Measurements from ENCODE around the gene BEND3. TPM values are rescaled to one million over a fixed set of nuclear protein-coding genes. Genes with fewer than 3 reads are reported as not detected.
"Not testable (repeated sequence)": the region's sequence is repeated elsewhere in the genome, so short reads cannot be mapped to it uniquely, and the experiment has no call there.

Gene BEND3
- total and polyA plus RNA-seq, 7 donors: 0.52 to 3.8 (median 1.7) TPM

GRCh38 chr6:107026965-107027364, 88.3 kb downstream of the BEND3 start:
- H3K36me3 ChIP-seq (ENCODE audit: insufficient read depth in 1 of 2, low read depth in 1 of 2): no peaks in the 10 kb centered on the region
- no peak overlapping the region for H3K4me3 ChIP-seq
- H3K27ac ChIP-seq: no peak overlapping the region
- intact Hi-C loops (cut with DNase I): loop anchor here in 1 of 2 donors (5.0 kb wide), 1 partner anchor 85 kb away; no protein-coding TSS in a partner anchor
- H3K9me3 ChIP-seq: no peaks in the 10 kb centered on the region
- WGBS, 3 donors: 92 to 94% (median 94%) methylated on average over 8 of the region's 8 CpGs
- TF ChIP-seq CTCF (IDR thresholded peaks at IDR 0.05): no peak
- no peaks in the 10 kb centered on the region for H3K27me3 ChIP-seq (ENCODE audit: insufficient read depth in 3 of 3, low read length in 2 of 3)
- H3K4me1 ChIP-seq: peaks cover 17% of the 10 kb centered on the region
- DNase-seq: no peak
- no peak for ATAC-seq

- no peak overlapping the region for H3K4me3 ChIP-seq
- H3K4me1 ChIP-seq: no peaks in the 10 kb centered on the region
- no peaks in the 10 kb centered on the region for H3K36me3 ChIP-seq (ENCODE audit: insufficient read depth in 1 of 2, low read depth in 1 of 2)
- TF ChIP-seq CTCF (IDR thresholded peaks at IDR 0.05): no peak
- WGBS, 3 donors: 55 to 66% (median 60%) methylated on average over 1 of the region's 1 CpG
- H3K27ac ChIP-seq: no peak overlapping the region
- no peaks in the 10 kb centered on the region for H3K9me3 ChIP-seq
- intact Hi-C loops (cut with DNase I): no loop called here
- no peak for DNase-seq
- H3K27me3 ChIP-seq (ENCODE audit: insufficient read depth in 3 of 3, low read length in 2 of 3): no peaks in the 10 kb centered on the region
- ATAC-seq: no peak
Measured at GRCh38 chr6:107021446-107022185, 93.7 kb downstream of the BEND3 start.

DNA sequence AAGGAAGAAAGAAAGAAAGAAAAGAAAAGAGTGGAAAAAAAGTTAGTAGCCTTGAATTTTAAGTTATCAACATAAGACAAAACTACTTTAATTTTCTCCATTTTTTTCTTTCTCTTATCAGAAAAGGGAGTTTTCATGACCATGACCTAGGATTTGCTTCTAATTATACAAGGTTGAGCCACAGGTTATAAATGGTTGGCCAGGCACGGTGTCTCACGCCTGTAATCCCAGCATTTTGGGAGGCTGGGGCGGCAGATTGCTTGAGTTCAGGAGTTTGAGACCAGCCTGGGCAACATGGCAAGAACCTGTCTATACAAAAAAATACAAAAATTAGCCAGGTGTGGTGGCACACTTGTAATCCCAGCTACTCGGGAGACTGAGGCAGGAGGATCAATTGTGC, 95.1 kb downstream of the BEND3 start:
- H3K36me3 ChIP-seq (ENCODE audit: insufficient read depth in 1 of 2, low read depth in 1 of 2): no peaks in the 10 kb centered on the region
- H3K27ac ChIP-seq: no peak overlapping the region
- H3K4me3 ChIP-seq: no peak overlapping the region
- no peak for DNase-seq
- intact Hi-C loops (cut with DNase I): no loop called here
- H3K9me3 ChIP-seq: no peaks in the 10 kb centered on the region
- H3K27me3 ChIP-seq (ENCODE audit: insufficient read depth in 3 of 3, low read length in 2 of 3): no peaks in the 10 kb centered on the region
- no peak for TF ChIP-seq CTCF (IDR thresholded peaks at IDR 0.05)
- H3K4me1 ChIP-seq: no peaks in the 10 kb centered on the region
- WGBS, 3 donors: 62 to 65% (median 64%) methylated on average over 4 of the region's 4 CpGs
- ATAC-seq: no peak

DNA sequence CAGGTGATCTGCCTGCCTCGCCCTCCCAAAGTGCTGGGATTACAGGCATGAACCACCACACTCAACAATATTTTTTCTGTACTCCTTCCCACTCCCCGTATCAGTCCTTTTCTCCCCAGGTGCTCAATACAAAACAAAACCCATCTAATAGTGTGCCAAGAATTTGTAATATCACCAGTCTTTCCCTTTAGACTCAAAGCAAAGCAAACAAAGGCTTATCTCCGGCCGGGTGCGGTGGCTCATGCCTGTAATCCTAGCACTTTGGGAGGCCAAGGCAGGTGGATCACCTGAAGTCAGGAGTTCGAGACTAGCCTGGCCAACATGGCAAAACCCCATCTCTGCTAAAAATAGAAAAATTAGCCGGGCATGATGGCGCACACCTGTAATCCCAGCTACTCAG, 95.7 kb downstream of the BEND3 start:
- DNase-seq, H3K27ac ChIP-seq: not testable (repeated sequence)

DNA sequence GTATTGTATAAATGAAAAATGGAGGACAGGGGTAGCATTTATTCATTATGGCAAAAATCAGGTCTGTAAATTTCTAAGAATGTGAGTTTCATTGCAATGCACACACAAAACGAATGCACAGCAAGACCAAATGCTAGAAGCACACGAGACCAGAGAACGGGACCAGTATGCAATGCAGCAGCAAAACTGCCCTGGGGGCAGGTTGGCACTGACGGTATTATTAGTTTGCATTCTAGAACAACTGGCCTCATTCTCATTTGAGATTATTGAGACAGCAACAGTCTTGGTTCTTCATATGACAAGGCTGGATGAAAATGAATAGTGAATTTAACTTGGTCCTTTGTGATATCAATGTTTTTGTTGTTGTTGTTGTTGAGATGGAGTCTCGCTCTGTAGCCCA, 96.3 kb downstream of the BEND3 start:
- ATAC-seq: no peak
- WGBS, 3 donors: 84 to 95% (median 91%) methylated on average over 5 of the region's 5 CpGs
- no peak for TF ChIP-seq CTCF (IDR thresholded peaks at IDR 0.05)

More for the DNA sequence above, 95.7 kb downstream of the BEND3 start:
- ATAC-seq; H3K36me3 ChIP-seq (ENCODE audit: insufficient read depth in 1 of 2, low read depth in 1 of 2); H3K9me3 ChIP-seq; H3K27me3 ChIP-seq (ENCODE audit: insufficient read depth in 3 of 3, low read length in 2 of 3); intact Hi-C loops (cut with DNase I); H3K4me3 ChIP-seq; H3K4me1 ChIP-seq: not testable (repeated sequence)
- WGBS, 3 donors: 79 to 89% (median 81%) methylated on average over 8 of the region's 8 CpGs

More for the DNA sequence above, 96.3 kb downstream of the BEND3 start:
- H3K4me1 ChIP-seq: no peaks in the 10 kb centered on the region
- H3K9me3 ChIP-seq: no peaks in the 10 kb centered on the region
- H3K4me3 ChIP-seq: no peak overlapping the region
- intact Hi-C loops (cut with DNase I): no loop called here
- no peaks in the 10 kb centered on the region for H3K27me3 ChIP-seq (ENCODE audit: insufficient read depth in 3 of 3, low read length in 2 of 3)
- no peaks in the 10 kb centered on the region for H3K36me3 ChIP-seq (ENCODE audit: insufficient read depth in 1 of 2, low read depth in 1 of 2)
- H3K27ac ChIP-seq: no peak overlapping the region
- DNase-seq: no peak

Other genes with a start within 250 kb of the BEND3 start
- 1 to 10 TPM in 1 of 4 donors, under 1 TPM in 3; 0.29 to 1.5 (median 0.77) TPM for gene CD24, start 140.8 kb downstream of the BEND3 start, total RNA-seq
- 1 to 10 TPM in 1 of 3 donors, under 1 TPM in 2; 0.26 to 1.4 (median 0.56) TPM for gene CD24, start 140.8 kb downstream of the BEND3 start, polyA plus RNA-seq
- 10 to 100 TPM; 19.0 to 28.3 (median 26.2) TPM for gene MTRES1, start 87.3 kb downstream of the BEND3 start, total RNA-seq
- gene MTRES1, start 87.3 kb downstream of the BEND3 start, polyA plus RNA-seq: 10 to 100 TPM; 42.0 to 64.4 (median 42.0) TPM